SK-N-SH treated with all-trans-retinoic acid at 6 μM for 48 hours (cell line): ENCODE data around the gene KIF24.

ENCODE experiments used
- ARNTL ChIP-seq: fragments of 450-650 bp; formaldehyde crosslinking; IDR thresholded peaks from 2 replicates; pipeline ENCODE4 v1.5.0; 2020; ENCODE audit warnings: low read depth, mild to moderate bottlenecking, moderate library complexity, borderline replicate concordance
- CSDC2 ChIP-seq: fragments of 250-450 bp; sonication (Bioruptor Pico); IDR thresholded peaks from 2 replicates; pipeline ENCODE4 v1.5.0; 2020; ENCODE audit warnings: mild to moderate bottlenecking, moderate library complexity
- ESRRG ChIP-seq: fragments of 250-450 bp; sonication (Bioruptor Pico); IDR thresholded peaks from 2 replicates; pipeline ENCODE4 v1.6.1; 2021; ENCODE audit warnings: mild to moderate bottlenecking
- GLIS3 ChIP-seq: fragments of 250-450 bp; sonication (Bioruptor Pico); IDR thresholded peaks from 2 replicates; pipeline ENCODE4 v1.5.0; 2020; ENCODE audit warnings: mild to moderate bottlenecking, moderate library complexity
- PPARA ChIP-seq: fragments of 250-450 bp; sonication (Bioruptor Pico); IDR thresholded peaks from 2 replicates; pipeline ENCODE4 v1.5.0; 2020; ENCODE audit warnings: mild to moderate bottlenecking, borderline replicate concordance
- RARB ChIP-seq: fragments of 250-450 bp; sonication (Bioruptor Pico); IDR thresholded peaks from 2 replicates; pipeline ENCODE4 v1.8.0; 2021; ENCODE audit warnings: mild to moderate bottlenecking, moderate library complexity
- ZC3H10 ChIP-seq: fragments of 250-450 bp; sonication (Bioruptor Pico); IDR thresholded peaks from 2 replicates; pipeline ENCODE4 v1.5.1; 2021; ENCODE audit warnings: mild to moderate bottlenecking, moderate library complexity
- ZNF70 ChIP-seq: fragments of 450-650 bp; formaldehyde crosslinking; IDR thresholded peaks from 2 replicates; pipeline ENCODE4 v1.5.0; 2020; ENCODE audit warnings: mild to moderate bottlenecking, moderate library complexity
- ZNF8 ChIP-seq: fragments of 450-650 bp; formaldehyde crosslinking; IDR thresholded peaks from 2 replicates; pipeline ENCODE4 v1.5.0; 2020; ENCODE audit warnings: mild to moderate bottlenecking, moderate library complexity
- TF ChIP-seq, protein P1 (sequence below): fragments of 250-450 bp; sonication (Bioruptor Pico); IDR thresholded peaks from 2 replicates; pipeline ENCODE4 v1.8.0; 2021; ENCODE audit warnings: low read depth, mild to moderate bottlenecking, moderate library complexity, borderline replicate concordance
- TF ChIP-seq, protein P2 (sequence below): fragments of 250-450 bp; sonication (Bioruptor Pico); IDR thresholded peaks from 2 replicates; pipeline ENCODE4 v1.5.1; 2020; ENCODE audit warnings: low read depth, mild to moderate bottlenecking, moderate library complexity
- TF ChIP-seq, protein P3 (sequence below): fragments of 250-450 bp; sonication (Bioruptor Pico); IDR thresholded peaks from 2 replicates; pipeline ENCODE4 v1.8.0; 2020; ENCODE audit warnings: mild to moderate bottlenecking, moderate library complexity, borderline replicate concordance

DNA sequence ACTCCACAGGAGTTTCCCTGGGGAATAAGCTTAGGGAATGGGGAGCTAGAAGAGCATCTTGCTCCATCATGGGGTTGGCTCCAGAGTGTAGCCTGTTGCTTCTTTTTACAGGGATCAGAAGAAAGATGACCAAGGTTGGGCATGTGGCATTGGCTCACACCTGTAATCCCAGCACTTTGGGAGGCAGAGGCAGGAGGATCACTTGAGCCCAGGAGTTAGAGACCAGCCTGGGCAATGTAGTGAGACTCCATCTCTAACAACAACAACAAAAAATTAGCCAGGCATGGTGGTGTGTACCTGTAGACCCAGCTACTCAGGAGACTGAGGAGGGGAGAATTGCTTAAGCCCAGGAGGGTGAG is 18.7 kb upstream of the KIF24 start:
- TF ChIP-seq CSDC2 (no peak), RARB (CRISPR knock-in tag) (no peak), ZNF8 (CRISPR knock-in tag) (no peak), PPARA (CRISPR knock-in tag) (no peak), ZNF70 (CRISPR knock-in tag) (no peak), ZC3H10 (no peak), GLIS3 (no peak), ARNTL (CRISPR knock-in tag) (no peak), ESRRG (CRISPR knock-in tag) (no peak)
- TF ChIP-seq, protein P1, sequence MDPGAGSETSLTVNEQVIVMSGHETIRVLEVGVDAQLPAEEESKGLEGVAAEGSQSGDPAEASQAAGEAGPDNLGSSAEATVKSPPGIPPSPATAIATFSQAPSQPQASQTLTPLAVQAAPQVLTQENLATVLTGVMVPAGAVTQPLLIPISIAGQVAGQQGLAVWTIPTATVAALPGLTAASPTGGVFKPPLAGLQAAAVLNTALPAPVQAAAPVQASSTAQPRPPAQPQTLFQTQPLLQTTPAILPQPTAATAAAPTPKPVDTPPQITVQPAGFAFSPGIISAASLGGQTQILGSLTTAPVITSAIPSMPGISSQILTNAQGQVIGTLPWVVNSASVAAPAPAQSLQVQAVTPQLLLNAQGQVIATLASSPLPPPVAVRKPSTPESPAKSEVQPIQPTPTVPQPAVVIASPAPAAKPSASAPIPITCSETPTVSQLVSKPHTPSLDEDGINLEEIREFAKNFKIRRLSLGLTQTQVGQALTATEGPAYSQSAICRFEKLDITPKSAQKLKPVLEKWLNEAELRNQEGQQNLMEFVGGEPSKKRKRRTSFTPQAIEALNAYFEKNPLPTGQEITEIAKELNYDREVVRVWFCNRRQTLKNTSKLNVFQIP (CRISPR knock-in tag), result no peak
- TF ChIP-seq, protein P2, sequence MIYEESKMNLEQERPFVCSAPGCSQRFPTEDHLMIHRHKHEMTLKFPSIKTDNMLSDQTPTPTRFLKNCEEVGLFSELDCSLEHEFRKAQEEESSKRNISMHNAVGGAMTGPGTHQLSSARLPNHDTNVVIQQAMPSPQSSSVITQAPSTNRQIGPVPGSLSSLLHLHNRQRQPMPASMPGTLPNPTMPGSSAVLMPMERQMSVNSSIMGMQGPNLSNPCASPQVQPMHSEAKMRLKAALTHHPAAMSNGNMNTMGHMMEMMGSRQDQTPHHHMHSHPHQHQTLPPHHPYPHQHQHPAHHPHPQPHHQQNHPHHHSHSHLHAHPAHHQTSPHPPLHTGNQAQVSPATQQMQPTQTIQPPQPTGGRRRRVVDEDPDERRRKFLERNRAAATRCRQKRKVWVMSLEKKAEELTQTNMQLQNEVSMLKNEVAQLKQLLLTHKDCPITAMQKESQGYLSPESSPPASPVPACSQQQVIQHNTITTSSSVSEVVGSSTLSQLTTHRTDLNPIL (CRISPR knock-in tag), result no peak
- TF ChIP-seq, protein P3, sequence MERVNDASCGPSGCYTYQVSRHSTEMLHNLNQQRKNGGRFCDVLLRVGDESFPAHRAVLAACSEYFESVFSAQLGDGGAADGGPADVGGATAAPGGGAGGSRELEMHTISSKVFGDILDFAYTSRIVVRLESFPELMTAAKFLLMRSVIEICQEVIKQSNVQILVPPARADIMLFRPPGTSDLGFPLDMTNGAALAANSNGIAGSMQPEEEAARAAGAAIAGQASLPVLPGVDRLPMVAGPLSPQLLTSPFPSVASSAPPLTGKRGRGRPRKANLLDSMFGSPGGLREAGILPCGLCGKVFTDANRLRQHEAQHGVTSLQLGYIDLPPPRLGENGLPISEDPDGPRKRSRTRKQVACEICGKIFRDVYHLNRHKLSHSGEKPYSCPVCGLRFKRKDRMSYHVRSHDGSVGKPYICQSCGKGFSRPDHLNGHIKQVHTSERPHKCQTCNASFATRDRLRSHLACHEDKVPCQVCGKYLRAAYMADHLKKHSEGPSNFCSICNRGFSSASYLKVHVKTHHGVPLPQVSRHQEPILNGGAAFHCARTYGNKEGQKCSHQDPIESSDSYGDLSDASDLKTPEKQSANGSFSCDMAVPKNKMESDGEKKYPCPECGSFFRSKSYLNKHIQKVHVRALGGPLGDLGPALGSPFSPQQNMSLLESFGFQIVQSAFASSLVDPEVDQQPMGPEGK (CRISPR knock-in tag), result no peak
